Liver (tissue), 9 donors: ENCODE data around the gene SMAD5. TPM values are rescaled to one million over a fixed set of nuclear protein-coding genes. Genes with fewer than 3 reads are reported as not detected.

ENCODE experiments used
- DNase-seq: peaks from one replicate; pipeline ENCODE4 v3.0.0-alpha.2; 2017; ENCODE audit warnings: low spot score
- H3K27ac ChIP-seq, 2 donors: one replicate each; pipeline ENCODE4 v1.7.0; 2013; ENCODE audit warnings: inconsistent platforms in 2 of 2, low read length in 2 of 2, control low read depth in 1 of 2, low read depth in 1 of 2, mild to moderate bottlenecking in 1 of 2
- H3K27me3 ChIP-seq, 4 donors: one replicate each; pipeline versions ENCODE4 v1.6.1 to v1.7.0; 2013; ENCODE audit warnings: low read length in 3 of 4, inconsistent platforms in 1 of 4, mild to moderate bottlenecking in 1 of 4, moderate library complexity in 1 of 4; ENCODE audit not compliant: control insufficient read depth in 4 of 4, insufficient read depth in 4 of 4
- H3K36me3 ChIP-seq, 4 donors: one replicate each; pipeline versions ENCODE4 v1.6.1 to v1.7.0; 2013; ENCODE audit warnings: low read length in 3 of 4, mild to moderate bottlenecking in 3 of 4, low read depth in 1 of 4, moderate library complexity in 1 of 4; ENCODE audit not compliant: control insufficient read depth in 4 of 4, insufficient read depth in 3 of 4
- H3K4me1 ChIP-seq, 4 donors: one replicate each; pipeline versions ENCODE4 v1.6.1 to v1.7.0; 2013; ENCODE audit warnings: low read length in 3 of 4, mild to moderate bottlenecking in 3 of 4, moderate library complexity in 1 of 4; ENCODE audit not compliant: control insufficient read depth in 4 of 4, insufficient read depth in 4 of 4
- H3K4me3 ChIP-seq, 3 donors: one replicate each; pipeline versions ENCODE4 v1.6.1 to v1.7.0; 2013; ENCODE audit warnings: low read length in 3 of 3, control low read depth in 1 of 3, low read depth in 1 of 3, mild to moderate bottlenecking in 1 of 3
- H3K9ac ChIP-seq, 2 donors: one replicate each; pipeline ENCODE4 v1.7.0; 2013; ENCODE audit warnings: low read length in 2 of 2, mild to moderate bottlenecking in 2 of 2, moderate library complexity in 2 of 2, control low read depth in 1 of 2, low read depth in 1 of 2
- H3K9me3 ChIP-seq, 4 donors: one replicate each; pipeline versions ENCODE4 v1.6.1 to v1.7.0; 2013; ENCODE audit warnings: low read length in 3 of 4; ENCODE audit not compliant: control insufficient read depth in 4 of 4
- CTCF ChIP-seq: fragments of 150-350 bp; IDR thresholded peaks from 2 replicates; pipeline ENCODE4 v1.5.1; 2017; ENCODE audit warnings: improper control_type of control experiment, low read depth, low read length; ENCODE audit not compliant: missing input control
- EGR1 ChIP-seq, 2 donors: IDR thresholded peaks; 2 replicates each; pipeline ENCODE4 v1.6.1; 2016 to 2018; ENCODE audit warnings: antibody characterized with exemption in 2 of 2, low read depth in 2 of 2
- FOXA1 ChIP-seq: IDR thresholded peaks from 2 replicates; pipeline ENCODE4 v1.6.1; 2016; ENCODE audit warnings: antibody characterized with exemption
- GABPA ChIP-seq, 2 donors: IDR thresholded peaks in 1 of 2; conservative IDR thresholded peaks in 1 of 2; 2 replicates each; pipeline ENCODE4 v1.6.1; 2016; ENCODE audit warnings: antibody characterized with exemption in 2 of 2, mild to moderate bottlenecking in 1 of 2, moderate library complexity in 1 of 2
- HNF4A ChIP-seq, 2 donors: conservative IDR thresholded peaks; 2 replicates each; pipeline ENCODE4 v1.6.1; 2016; ENCODE audit warnings: antibody characterized with exemption in 2 of 2, mild to moderate bottlenecking in 2 of 2
- HNF4G ChIP-seq: IDR thresholded peaks from 2 replicates; pipeline ENCODE4 v1.6.1; 2016; ENCODE audit warnings: antibody characterized with exemption
- JUND ChIP-seq, 2 donors: IDR thresholded peaks; 2 replicates each; pipeline ENCODE4 v1.6.1; 2016; ENCODE audit warnings: antibody characterized with exemption in 2 of 2
- MAX ChIP-seq: IDR thresholded peaks from 2 replicates; pipeline ENCODE4 v1.6.1; 2016; ENCODE audit warnings: antibody characterized with exemption
- NR2F2 ChIP-seq: IDR thresholded peaks from 2 replicates; pipeline ENCODE4 v1.6.1; 2016; ENCODE audit warnings: antibody characterized with exemption
- RAD21 ChIP-seq, 2 donors: IDR thresholded peaks; 2 replicates each; pipeline ENCODE4 v1.6.1; 2016; ENCODE audit warnings: antibody characterized with exemption in 2 of 2, mild to moderate bottlenecking in 2 of 2
- RXRA ChIP-seq, 2 donors: IDR thresholded peaks; 2 replicates each; pipeline ENCODE4 v1.6.1; 2017 to 2018; ENCODE audit warnings: antibody characterized with exemption in 2 of 2, mild to moderate bottlenecking in 1 of 2
- SP1 ChIP-seq: IDR thresholded peaks from 2 replicates; pipeline ENCODE4 v1.6.1; 2018; ENCODE audit warnings: antibody characterized with exemption, mild to moderate bottlenecking
- TAF1 ChIP-seq: conservative IDR thresholded peaks from 2 replicates; pipeline ENCODE4 v1.6.1; 2016; ENCODE audit warnings: antibody characterized with exemption, mild to moderate bottlenecking
- YY1 ChIP-seq: IDR thresholded peaks from 2 replicates; pipeline ENCODE4 v1.6.1; 2016; ENCODE audit warnings: antibody characterized with exemption, mild to moderate bottlenecking
- ZBTB33 ChIP-seq: IDR thresholded peaks from 2 replicates; pipeline ENCODE4 v1.6.1; 2016; ENCODE audit warnings: antibody characterized with exemption
- WGBS: extraction: QIAGEN DNeasy Blood & Tissue Kit; methylation state at CpG from one replicate; pipeline ENCODE4 v1.1.7; 2013; 5-methylcytosine and 5-hydroxymethylcytosine counted together
- polyA plus RNA-seq, 2 donors: library from polyadenylated mRNA; stranded (reverse) in 1 of 2; unstranded in 1 of 2; fragments of 200-250 nt in 1 of 2; fragments of >200 nt in 1 of 2; fragmentation: Nextera tagmentation in 1 of 2; extraction: Ambion mirVana in 1 of 2; gene quantifications; one replicate each; pipeline versions ENCODE4 v1.2.1 to v1.2.3, GENCODE V29; 2013 to 2015
- total RNA-seq, 2 donors: library from RNA; depleted of rRNA; stranded (reverse); fragments of >200 nt; gene quantifications; one replicate each; pipeline ENCODE4 v1.2.3, GENCODE V29; 2014
- TF ChIP-seq, protein P1 (sequence below): IDR thresholded peaks from 2 replicates; pipeline ENCODE4 v1.6.1; 2016; ENCODE audit warnings: antibody characterized with exemption, mild to moderate bottlenecking
- TF ChIP-seq, protein P2 (sequence below): IDR thresholded peaks from 2 replicates; pipeline ENCODE4 v1.6.1; 2016; ENCODE audit warnings: antibody characterized with exemption
- donor health status: healthy.
- donor health status: healthy.
- donor health status: healthy.
- donor health status: healthy.
- donor health status: healthy.

SMAD5 gene
- total and polyA plus RNA-seq, 4 donors, result 5.9 to 42.0 (median 16.3) TPM

- H3K9ac ChIP-seq, result no peak overlapping the region
- H3K27ac ChIP-seq, result no peak overlapping the region
- DNase-seq, result no peak
- H3K9me3 ChIP-seq, result no peaks in the 10 kb centered on the region
- no peak for TF ChIP-seq YY1
- TF ChIP-seq RAD21 (IDR thresholded peaks at IDR 0.05), result no peak
- TF ChIP-seq GABPA (IDR thresholded peaks at IDR 0.05 in 1 of 2, conservative IDR thresholded peaks at IDR 0.05 in 1 of 2), result no peak
- no peak for TF ChIP-seq HNF4G
- TF ChIP-seq, protein P1, sequence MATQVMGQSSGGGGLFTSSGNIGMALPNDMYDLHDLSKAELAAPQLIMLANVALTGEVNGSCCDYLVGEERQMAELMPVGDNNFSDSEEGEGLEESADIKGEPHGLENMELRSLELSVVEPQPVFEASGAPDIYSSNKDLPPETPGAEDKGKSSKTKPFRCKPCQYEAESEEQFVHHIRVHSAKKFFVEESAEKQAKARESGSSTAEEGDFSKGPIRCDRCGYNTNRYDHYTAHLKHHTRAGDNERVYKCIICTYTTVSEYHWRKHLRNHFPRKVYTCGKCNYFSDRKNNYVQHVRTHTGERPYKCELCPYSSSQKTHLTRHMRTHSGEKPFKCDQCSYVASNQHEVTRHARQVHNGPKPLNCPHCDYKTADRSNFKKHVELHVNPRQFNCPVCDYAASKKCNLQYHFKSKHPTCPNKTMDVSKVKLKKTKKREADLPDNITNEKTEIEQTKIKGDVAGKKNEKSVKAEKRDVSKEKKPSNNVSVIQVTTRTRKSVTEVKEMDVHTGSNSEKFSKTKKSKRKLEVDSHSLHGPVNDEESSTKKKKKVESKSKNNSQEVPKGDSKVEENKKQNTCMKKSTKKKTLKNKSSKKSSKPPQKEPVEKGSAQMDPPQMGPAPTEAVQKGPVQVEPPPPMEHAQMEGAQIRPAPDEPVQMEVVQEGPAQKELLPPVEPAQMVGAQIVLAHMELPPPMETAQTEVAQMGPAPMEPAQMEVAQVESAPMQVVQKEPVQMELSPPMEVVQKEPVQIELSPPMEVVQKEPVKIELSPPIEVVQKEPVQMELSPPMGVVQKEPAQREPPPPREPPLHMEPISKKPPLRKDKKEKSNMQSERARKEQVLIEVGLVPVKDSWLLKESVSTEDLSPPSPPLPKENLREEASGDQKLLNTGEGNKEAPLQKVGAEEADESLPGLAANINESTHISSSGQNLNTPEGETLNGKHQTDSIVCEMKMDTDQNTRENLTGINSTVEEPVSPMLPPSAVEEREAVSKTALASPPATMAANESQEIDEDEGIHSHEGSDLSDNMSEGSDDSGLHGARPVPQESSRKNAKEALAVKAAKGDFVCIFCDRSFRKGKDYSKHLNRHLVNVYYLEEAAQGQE, result no peak
- TF ChIP-seq SP1, result no peak
- no peak for TF ChIP-seq CTCF
- no peak for TF ChIP-seq JUND (IDR thresholded peaks at IDR 0.05)
- no peak for TF ChIP-seq HNF4A (conservative IDR thresholded peaks at IDR 0.05)
- TF ChIP-seq ZBTB33, result no peak
- TF ChIP-seq MAX, result no peak
- no peak for TF ChIP-seq TAF1
- TF ChIP-seq RXRA (IDR thresholded peaks at IDR 0.05), result no peak
- TF ChIP-seq FOXA1, result no peak
- no peak for TF ChIP-seq EGR1 (IDR thresholded peaks at IDR 0.05; ENCODE audit: low read depth in 2 of 2)
- TF ChIP-seq NR2F2, result no peak
- TF ChIP-seq, protein P2, sequence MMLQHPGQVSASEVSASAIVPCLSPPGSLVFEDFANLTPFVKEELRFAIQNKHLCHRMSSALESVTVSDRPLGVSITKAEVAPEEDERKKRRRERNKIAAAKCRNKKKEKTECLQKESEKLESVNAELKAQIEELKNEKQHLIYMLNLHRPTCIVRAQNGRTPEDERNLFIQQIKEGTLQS, result no peak
- peaks cover 0 to 5% (median 0%) of the 10 kb centered on the region in 4 donors for H3K27me3 ChIP-seq
- H3K4me1 ChIP-seq, result peaks cover 13 to 21% (median 17%) of the 10 kb centered on the region in 4 donors
- WGBS, result 20% methylated on average over 44 of the region's 44 CpGs
- H3K36me3 ChIP-seq, result peaks cover 0 to 4% (median under 1%) of the 10 kb centered on the region in 4 donors
- H3K4me3 ChIP-seq, result peak overlapping the region in 1 of 3 donors; percentile 49
Observed at GRCh38 chr5:136191304-136192014, 58.8 kb downstream of the SMAD5 start.
